Central memory CD4-positive, alpha-beta T cell (primary cell): ENCODE results near the gene IQCN.

Experiments
- DNase-seq: peaks from one replicate; pipeline ENCODE4 v3.0.0; 2022

Gene IQCN

DNA sequence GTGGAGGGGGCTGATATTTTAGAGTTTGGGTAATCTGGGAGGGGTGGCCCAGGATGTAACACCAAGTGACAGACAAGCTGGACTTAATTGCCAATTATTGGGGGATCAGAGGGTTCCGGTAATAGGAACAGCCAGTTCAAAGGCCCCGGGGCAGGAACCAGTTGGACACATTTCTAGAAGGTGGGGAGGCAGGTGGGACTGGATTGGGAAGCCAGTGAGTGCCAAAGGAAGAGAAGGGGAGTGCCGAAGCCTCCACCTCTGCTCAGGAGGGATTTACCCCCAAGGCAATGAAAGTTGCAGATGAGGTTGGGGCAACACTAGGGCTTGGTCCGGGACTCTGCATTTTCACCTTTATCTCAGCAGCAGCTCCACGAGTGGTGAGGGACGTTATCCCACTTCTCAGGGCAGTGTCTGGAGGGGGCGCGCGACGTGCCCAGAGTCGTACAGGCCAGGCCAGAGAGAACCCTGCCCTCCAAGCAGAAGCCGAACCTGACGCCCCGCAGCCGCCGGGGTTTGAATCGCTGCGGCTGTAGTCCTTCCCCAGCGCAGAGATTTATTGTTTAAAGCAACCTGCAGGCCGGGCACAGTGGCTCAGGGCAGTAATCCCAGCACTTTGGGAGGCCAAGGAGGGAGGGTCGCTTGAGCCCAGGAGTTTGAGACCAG is 12.9 kb upstream of the IQCN start:
- no peak for DNase-seq

DNA sequence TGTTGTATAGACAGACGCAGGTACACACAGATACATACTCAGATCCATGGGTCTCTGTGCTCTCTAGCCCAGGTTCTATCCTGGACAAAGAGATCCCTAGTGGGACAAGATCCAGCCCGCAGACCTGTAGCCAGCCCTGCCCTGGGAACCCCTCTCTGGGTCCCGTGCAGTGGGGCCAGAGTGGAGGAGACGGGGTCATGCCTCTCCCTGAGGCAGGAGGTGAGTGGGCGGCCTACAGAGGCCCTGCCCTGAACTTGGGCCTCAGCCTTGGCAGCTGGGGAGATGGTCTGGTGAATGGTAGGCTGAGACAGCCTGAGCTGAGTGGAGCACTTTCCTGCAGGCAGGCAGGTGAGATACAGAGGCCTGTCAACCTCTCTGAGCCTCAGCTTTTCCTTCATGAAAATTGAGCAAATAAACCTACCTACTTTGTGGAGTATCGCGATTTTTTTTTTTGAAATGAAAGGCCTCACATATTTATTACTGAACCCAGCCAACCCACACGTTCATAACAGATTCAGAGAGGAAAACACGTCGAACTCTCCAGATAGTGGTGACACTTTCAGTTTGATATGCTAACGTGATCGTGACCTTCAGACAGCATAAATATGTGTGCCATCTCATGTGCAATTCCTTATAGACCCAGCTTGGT is 10.6 kb upstream of the IQCN start:
- no peak for DNase-seq

DNA sequence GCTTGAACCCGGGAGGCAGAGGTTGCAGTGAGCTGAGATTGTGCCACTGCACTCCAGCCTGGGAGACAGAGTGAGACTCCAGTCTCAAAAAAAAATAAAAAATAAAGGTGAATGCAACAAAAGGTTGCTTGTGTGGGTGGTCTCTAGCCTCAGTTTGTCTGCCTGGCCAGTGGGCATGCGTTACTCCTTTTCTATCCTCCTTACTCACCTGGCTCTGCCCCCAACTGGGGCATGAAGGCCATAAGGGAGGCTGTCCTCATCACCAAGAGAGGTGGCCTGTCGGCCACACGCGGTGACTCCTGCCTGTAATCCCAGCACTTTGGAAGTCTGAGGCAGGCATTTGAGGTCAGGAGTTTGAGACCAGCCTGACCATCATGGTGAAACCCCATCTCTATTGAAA is 9.1 kb upstream of the IQCN start:
- no peak for DNase-seq

DNA sequence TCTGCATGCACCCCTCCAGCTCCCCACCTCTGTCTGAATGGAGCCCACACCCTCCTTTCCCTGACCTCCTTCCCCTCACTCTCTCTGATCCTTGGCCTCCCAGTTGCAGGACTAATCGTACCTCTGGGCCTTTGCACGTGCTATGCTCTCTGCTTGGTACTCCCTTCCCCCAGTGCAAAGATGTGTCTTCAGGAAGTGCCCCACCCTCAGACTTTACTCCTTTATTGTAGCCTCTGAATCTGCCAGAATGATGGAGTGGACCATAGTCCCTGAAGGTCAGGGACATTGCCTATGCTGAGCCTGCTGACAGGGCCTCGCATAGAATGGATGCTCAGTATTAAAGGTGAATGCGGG is 8.5 kb upstream of the IQCN start:
- DNase-seq, result no peak

DNA sequence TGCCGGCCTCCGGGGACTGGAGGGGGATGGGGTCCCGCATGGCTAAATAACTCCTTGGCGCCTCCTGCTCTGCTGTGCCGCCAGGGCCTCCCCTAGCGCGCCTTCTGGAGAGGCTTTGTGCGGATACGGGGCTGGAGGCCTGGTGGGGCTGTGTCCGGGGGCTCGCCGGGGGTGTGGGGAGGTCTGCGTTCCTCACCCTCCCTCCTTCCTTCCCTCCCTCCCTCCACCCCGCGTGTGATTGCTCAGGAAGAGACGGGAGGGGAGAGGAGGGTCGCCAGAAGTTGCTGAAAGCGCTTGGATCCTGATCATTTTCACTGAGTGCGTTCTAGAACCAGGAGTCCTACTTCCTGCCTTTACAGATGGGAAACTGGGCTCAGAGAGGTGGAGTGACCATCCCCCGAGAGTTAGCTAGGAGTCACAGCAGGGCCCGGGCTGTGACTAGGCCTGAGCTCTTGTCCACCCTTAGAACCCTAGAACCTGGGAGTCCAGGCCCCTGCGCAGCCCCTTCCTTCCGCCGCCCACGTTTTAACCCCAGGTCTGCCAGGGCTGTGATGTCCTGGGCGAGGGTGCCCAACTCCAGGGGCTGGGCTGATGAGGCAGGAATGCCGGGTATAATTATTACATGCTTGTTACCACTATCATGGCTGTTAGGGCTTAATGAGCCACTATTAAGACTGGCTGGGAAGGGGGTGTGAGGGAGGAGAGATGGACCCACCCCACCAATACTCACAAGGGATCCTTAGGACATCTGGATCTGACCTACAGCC is 8.0 kb upstream of the IQCN start:
- no peak for DNase-seq

DNA sequence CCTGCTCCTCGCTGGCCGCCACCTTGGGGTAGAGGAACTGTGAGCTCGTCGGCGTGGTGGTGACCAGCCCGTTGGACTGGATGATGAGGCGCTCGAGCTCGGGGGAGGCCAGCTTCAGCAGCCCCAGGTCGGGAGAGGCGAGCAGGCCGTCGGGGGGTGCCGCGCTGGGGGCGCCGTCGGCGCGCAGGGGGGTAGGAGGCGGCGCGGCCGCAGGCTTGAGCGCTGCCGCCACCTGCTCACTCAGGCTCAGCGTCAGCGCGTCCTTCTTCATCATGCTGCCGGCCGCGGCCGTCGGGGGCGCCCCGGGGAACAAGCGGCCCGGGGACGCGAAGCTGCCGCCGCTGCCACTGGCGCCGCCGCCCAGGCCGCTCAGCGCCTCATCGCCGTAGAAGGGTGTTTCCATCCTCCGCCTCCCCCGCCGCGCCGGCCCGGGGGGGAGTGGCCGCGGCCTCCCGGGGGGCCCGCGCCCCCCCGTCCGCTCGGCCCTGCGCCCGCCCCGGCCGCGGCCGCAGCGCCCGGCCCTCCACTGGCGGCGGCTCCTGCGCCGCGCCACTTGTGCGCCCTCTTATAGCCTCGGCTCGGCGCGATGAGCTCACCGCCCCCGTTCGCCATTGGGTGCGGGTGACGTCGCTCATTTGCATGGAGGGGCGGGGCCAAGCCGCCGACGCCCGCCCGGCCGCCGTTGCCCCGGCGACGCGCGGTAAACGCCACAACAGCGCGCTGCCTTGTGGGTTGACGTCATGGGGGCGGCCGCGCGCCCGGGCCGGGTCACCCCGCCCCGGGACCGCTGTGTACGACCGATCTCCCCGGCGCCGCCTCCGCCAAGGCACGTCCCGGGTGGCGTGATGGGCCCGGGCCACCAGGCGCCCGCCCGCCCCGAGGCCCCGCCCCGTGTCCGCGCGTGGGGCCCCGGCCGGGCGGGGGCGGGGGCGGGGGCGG is 7.1 kb upstream of the IQCN start, which contains the start of gene JUND:
JUND (minus strand) TSS at position 541 of the 939 bp plus-strand sequence; CDS start at position 403, 138 bp downstream.
- peak; percentile 99 for DNase-seq

DNA sequence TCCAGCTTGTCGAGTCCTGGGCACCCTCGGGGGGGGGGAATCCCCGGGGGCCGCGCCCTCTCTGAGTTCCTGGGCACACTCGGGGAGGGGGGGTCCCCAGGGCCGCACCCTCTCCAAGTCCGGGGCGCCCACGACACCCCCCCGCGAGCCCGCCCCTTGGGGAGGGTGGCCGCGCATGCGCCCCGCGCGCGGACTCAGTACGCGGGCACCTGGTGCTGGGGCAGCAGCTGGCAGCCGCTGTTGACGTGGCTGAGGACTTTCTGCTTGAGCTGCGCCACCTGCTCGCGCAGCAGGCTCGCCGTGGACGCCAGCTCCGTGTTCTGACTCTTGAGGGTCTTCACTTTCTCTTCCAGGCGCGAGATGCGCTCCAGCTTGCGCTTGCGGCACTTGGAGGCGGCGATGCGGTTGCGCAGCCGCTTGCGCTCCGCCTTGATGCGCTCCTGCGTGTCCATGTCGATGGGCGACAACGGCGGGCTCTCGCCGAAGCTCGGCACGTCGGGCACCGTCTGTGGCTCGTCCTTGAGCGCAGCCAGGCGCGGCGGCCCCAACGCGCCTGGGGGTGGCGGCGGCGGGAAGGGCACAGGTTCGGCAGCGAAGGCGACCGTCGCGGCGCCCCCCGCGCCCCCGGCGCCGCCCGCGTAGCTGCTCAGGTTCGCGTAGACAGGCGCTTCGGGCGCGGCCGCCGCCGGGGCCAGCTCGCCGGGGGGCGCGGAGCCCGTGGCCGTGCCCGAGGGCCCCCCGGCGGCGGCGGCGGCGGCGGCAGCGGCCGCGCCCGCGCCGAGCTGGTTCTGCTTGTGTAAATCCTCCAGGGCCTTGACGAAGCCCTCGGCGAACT is 6.2 kb upstream of the IQCN start:
- DNase-seq, result peak; percentile 84

DNA sequence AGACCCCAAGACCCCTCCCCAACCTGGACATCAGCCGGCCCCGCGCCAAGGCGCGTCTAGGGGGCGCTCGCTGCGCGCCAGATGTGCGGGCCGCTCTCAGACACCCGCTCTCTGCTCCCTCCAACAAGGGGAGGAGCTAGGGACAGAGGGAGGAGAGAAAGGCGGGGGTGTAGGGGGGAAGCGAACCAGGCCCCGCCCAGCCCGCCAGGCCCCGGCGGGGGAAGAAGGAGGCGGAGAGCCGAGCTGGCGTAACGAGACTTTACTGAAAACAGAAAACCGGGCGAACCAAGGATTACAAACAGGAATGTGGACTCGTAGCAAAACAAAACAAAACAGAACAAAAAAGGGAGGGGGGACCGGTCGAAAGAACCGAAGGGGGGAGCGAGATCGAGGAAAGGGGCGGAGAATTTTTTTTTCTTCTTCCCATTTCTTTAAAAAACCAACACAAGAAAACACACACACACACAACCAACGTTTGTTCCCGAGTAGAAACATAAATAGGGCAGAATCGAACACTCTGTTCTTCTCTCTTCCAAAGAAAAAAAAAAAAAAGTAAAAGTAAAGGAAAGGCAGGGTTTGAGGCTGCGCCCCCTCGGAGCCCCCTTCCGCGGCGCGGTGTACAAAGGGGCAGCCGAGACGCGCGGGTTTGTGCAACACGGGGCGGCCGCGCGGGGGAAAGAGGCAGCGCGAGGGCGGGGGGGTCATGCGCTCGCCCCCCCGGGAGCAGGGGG is 5.4 kb upstream of the IQCN start:
- DNase-seq, result peak; percentile 92

DNA sequence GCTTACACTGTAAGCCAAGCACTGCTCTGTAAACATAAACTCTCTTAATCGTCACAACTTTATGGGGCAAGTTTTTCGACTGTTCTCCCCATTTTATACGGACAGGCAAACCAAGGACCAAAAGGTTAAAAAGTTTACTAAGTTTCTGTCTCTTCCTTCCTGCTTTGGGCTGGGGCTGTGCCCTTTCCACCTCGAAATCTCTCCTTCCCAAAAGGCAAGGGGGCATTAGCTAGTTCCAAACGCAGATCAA is 4.9 kb upstream of the IQCN start:
- no peak for DNase-seq

DNA sequence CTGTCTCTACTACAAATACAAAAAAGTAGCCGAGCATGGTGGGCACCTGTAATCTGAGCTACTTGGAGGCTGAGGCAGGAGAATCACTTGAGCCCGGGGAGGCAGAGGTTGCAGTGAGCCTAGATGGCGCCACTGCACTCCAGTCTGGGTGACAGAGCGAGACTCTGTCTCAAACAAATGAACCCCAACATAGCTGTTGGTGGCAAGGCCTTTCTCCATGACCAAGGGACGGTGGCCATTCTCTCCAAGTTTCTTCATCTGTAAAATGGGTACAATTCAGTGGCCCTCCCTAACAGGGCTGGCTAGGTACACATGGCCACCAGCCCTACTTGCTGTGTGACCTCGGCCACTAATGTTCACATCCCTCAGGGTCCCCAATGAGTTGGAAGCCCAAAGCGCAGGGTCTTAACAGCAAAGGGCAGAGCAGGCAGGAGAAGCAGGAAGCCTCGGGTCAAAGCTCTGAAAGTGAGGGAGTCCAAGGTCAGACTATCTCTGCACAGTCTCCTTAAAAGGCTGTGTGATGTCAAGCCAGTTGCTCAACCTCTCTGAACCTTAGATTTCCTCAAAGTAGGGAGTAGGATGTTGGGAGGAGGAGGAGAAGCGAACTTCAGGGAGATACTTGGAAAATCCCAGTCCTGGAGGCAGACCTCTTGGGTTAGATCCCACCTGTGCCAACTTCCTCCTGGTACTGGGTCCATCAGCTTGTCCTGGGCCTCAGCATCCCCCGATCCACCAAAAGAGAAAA is 4.4 kb upstream of the IQCN start:
- peak; percentile 61 for DNase-seq

DNA sequence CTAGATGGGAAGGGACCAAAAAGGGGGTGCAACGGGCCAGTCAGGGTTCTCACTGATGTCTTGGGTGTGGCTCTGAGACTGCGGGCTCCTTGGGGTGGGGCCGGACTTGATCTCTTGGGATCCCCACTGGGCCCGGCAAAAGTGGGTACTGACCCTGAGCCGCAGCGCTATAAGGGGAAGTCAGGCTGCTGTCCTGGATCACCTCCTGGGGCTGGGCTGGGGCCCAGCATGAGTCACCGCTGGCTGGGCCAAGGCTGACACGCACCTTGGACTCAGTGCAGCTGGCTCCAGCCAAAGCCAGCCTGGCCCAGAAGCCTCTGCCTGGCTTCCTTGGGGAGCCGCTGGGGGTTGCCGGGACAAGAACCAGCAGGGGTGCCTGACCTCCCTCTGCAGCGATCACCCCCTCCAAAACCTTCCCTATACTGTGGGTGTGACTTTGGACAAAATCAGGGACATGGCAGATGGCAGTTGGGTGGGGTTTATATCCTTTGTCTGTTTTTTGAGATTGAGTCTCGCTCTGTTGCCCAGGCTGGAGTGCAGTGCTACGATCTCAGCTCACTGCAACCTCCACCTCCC is 617 bp upstream of the IQCN start:
- DNase-seq, result peak; percentile 61

DNA sequence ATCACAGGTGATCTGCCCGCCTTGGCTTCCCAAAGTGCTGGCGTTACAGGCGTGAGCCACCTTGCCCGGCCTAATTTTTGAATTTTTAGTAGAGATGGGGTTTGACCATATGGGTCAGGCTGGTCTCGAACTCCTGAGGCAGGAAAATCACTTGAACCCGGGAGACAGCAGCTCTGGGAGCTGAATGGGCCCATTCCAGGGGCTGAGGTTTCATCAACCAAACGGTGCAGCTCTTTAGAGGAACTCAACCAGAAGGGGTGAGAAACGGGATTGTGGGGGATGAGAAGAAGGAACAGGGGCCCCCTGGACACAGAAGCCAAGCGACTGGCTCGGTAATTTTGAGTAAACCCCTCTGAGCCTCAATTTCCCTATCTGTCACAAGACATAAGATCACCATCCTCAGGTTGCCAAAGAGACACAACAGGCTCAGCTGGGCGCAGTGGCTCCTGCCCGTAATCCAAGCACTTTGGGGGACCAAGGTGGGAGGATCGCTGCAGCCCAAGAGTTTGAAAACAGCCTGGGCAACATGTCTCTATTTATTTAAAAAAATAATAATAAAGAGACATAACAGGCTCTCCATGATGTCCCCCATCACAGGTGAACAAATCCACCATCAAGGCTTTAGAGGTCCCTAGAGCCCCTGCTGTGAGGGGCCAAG is 562 bp downstream of the IQCN start:
- peak; percentile 35 for DNase-seq

DNA sequence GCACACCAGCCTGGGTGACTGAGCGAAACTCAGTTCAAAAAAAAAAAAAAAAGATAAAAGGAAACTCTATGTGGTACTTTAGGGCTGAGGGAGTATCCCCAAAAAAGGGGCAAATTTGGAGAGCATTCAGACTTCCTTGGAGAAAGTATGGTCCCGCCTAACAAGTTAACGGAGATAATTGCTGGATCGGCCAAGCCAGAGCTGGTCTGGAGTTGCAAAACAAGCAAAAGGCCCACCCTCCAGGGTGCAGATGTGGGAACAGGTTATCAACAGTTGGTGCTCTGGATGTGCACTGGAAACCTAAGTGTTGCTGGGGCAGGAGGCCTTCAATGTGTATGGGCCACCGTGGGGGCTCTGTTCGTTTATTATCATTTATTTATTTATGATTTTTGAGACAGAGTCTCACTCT is 2.8 kb downstream of the IQCN start:
- DNase-seq, result no peak

DNA sequence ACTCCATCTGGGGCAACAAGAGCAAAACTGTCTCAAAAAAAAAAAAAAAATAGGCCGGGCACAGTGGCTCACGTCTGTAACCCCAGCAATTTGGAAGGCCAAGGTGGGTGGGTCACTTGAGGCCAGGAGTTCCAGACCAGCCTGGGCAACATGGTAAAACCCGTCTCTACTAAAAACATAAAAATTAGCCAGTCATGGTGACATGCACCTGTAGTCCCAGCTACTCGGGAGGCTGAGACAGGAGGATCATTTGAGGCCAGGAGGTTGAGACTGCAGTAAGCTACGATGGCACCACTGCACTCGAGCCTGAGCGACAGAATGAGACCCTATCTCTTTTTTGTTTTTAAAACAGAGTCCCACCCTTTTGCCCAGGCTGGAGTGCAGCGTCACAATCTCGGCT is 3.9 kb downstream of the IQCN start:
- no peak for DNase-seq

DNA sequence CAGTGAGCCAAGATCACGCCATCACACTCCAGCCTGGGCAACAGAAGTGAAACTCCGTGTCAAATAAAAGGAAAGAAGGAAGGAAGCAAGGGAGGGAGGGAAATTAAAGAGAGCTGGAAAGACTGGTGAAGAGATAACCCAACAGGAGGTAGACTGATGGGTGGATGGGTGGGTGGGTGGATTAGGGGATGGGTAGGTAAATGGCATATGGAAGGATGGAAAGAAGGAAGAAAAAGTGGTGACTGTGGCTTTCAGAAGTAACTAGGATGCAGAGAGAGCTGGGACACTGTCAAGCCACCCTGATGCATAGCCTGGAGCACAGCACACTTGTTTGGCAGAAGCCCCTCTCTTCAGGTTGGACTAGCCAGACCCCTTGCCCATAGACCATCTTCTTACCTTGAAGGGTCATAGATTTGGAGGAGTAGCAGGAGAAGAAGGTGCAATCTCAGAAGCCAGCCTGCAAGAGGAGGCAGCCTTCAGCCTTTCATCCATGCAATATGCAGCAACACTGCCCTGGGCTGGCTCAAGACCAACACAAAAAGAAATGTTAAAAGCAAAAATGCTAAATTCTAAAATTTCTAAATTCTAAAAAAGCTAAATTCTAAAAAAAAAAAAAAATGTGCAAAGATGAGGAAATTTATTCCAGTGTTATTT is 5.1 kb downstream of the IQCN start:
- no peak for DNase-seq

DNA sequence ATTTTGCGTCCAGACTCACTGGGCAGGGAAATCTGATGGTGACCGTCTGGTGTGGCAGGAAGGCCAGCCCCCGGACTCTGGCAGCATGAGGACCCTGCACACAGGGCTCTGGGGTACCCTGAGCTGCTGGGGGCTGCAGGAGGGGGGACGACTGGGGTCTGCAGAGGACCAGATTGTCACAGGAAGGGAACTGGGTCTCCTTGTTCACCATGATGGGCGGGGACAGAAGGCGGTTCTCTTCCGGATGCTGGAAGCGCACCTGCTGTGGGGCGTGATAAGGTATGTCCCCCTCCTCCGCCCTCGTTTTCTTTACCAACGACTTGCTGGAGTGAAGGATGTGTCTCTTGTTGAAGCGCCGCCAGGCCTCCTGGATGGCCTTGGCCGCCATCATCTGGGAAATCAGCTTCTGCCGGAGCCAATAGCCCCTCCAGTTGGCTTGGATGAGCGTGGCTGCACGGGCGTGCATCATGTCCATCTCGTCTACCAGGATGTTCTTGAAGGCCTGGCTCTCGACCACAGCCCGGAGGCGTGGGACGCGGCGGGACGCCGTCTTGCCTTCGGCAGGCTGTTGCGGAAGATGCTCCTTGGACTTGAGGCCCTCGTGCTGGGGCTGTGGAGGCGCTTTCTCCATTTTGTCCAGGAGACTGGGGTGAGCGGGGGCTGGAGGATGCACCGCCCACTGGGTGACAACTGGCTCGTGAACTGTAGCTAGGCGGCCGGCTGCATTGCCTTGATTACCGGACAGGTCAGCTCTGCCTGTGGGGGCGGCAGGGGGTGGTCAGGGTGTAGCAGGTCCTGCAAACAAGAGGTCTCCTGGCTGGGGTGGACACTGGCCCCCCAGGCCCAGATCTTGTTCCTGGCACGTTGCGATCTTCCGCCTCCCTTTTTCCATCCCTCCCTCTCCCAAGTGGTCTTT is 7.2 kb downstream of the IQCN start:
- no peak for DNase-seq

DNA sequence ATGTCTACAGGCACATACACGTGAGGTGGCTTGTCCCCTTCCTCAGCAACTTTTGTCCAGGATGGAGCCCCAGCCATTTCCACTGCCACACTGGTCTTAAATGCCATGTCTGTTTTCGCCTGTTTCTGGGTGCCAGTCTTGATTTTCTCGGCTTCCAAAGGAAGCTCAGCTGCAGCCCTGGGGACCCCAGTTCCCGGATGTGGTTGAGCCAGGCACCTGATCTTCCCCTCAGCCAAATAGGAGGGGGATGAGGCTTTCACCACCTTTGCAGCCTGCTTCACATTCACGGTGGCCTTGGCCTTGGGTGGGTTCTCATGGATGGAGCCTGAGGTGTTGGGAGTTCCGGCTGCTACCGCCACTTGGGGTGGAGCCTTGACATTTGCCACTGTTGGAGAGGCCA is 8.7 kb downstream of the IQCN start:
- no peak for DNase-seq

DNA sequence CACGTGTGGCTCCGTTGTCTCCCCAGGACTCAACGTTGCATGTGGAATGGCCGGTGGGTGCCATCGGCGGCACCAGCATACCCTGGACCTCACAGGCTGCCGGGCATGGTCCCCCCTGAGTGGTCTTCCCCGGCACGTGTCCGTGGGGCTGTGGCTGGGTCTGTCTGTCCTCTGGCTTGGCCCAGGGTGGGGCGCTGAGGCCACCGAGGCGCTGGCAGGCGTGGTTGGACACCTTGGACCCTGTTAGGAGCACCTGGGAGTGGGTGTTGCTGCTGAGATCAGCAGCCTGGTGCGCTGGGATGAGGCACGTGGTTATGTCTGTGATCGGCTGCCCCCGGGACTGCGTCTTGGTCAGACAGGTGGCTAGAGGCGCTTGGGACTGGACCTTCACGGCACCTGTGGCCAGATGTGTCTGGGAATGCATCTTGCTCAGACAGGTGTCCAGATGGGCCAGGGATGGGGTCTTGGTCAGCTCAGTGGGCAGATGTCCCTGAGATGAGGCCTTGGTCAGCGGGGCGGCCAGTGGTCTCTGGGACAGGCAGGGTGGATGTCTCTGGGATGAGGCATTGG is 9.2 kb downstream of the IQCN start:
- no peak for DNase-seq
